DMS53 treated with DMSO at 0.1 percent for 48 hours (cell line): Measurements from ENCODE around the gene GTSE1.
A peak's percentile ranks its signal among the peaks of the same experiment; 100 is the strongest.

Experiments
- DNase-seq: peaks from one replicate; lab custom pipeline; 2025; ENCODE audit not compliant: unreplicated experiment; lab: John Stamatoyannopoulos, UW

GTSE1 gene

GRCh38 chr22:46376111-46376510 lies 79.4 kb downstream of the GTSE1 start:
- DNase-seq = no peak

GRCh38 chr22:46376908-46377524 lies 80.3 kb downstream of the GTSE1 start:
- DNase-seq = no peak

- peak; percentile 73 for DNase-seq
Measured at GRCh38 chr22:46377525-46378425, 81.1 kb downstream of the GTSE1 start.

- DNase-seq = no peak
Measured at GRCh38 chr22:46378426-46379065, 81.9 kb downstream of the GTSE1 start.

- peak; percentile 71 for DNase-seq
Measured at GRCh38 chr22:46379066-46379930, 82.6 kb downstream of the GTSE1 start.

GRCh38 chr22:46380069-46380468 lies 83.4 kb downstream of the GTSE1 start:
- DNase-seq = no peak
